HG03280 (cell line): ENCODE measurements around the gene MAD1L1.

ENCODE experiments used
- ATAC-seq: cut with Tn5 transposase; IDR thresholded peaks from one replicate; pipeline ENCODE4 v1.9.1; 2021; ENCODE audit warnings: mild to moderate bottlenecking, moderate library complexity; ENCODE audit not compliant: unreplicated experiment

Gene MAD1L1

DNA sequence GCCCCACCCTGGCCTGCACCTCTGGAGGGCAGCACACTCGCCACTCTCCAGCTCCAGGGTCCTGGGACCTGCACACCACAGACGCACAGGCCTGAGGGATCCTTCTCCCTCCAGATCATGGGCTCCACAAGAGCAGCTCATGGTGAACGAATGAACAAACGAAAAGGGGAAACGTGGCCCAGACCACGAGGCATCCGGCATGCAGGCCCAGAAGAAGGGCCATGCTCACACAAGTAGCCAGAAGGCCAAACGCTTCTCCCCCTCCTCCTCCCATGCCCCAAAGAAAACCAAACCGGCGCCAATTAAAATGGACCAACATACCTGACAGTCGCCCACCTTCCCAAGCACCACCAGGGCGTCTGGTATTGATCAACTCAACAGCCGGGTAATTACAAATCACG is 30.4 kb downstream of the MAD1L1 start:
- ATAC-seq: no peak

DNA sequence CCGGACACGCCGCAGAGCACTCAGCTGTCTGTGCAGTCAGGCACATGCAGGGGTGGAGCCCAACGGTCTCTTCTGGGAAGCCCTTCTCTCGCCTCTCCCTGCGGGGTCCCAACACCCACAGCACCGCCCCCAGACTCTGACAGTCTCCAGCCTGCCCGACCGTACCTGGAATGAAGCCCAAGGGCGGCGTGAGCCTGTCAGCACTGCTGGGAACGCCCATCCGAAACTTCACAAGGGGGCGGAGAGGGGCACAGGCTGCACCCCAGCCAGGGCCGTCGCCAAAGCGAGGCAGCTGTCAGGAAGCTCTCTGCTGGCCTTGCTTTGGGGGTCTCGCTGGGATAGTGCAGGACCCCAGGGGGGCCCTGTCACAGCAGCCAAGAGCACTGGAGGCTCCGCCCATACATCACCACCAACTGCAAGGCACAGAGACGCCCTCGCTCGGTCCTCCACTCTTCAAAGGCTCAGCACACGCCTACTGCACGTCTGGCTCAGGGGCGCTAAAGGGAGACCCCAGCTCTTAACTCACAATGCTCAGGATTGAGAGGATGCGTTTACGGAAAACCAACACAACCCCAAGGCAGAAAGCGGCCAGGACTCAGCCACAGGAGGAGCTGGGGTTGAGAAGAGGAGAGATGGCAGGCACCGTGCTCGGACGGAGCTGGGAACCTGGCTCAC is 30.9 kb downstream of the MAD1L1 start:
- ATAC-seq: no peak

GRCh38 chr7:2201128-2201527 is 31.6 kb downstream of the MAD1L1 start:
- ATAC-seq: no peak

- ATAC-seq: no peak
These were observed 32.2 kb downstream of the MAD1L1 start for GRCh38 chr7:2200584-2200980.

- ATAC-seq: no peak
These were observed 32.7 kb downstream of the MAD1L1 start for GRCh38 chr7:2199956-2200583.

- no peak for ATAC-seq
These were observed 33.2 kb downstream of the MAD1L1 start for GRCh38 chr7:2199528-2199927.

DNA sequence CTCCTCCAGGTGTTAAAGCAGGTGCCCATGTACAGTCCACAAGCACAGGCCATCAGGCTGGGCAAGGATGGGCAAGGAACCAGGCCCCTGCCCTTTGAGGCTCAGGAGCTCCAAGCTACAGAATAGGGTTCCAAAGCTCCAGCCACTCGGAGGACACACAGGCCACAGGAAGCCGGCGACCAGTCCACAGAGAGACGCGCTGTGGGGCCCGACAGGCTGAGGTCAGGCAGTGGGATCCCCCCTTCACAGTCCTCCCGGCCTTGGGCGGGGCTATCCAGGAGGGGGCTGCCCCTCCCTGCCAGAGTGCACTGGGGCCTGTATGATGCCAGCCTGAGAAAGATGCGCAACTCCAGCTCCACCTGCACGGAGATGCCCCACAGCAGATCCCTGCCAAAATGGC is 34.0 kb downstream of the MAD1L1 start:
- ATAC-seq: no peak

- no peak for ATAC-seq
These were observed 34.5 kb downstream of the MAD1L1 start for GRCh38 chr7:2198206-2198605.

DNA sequence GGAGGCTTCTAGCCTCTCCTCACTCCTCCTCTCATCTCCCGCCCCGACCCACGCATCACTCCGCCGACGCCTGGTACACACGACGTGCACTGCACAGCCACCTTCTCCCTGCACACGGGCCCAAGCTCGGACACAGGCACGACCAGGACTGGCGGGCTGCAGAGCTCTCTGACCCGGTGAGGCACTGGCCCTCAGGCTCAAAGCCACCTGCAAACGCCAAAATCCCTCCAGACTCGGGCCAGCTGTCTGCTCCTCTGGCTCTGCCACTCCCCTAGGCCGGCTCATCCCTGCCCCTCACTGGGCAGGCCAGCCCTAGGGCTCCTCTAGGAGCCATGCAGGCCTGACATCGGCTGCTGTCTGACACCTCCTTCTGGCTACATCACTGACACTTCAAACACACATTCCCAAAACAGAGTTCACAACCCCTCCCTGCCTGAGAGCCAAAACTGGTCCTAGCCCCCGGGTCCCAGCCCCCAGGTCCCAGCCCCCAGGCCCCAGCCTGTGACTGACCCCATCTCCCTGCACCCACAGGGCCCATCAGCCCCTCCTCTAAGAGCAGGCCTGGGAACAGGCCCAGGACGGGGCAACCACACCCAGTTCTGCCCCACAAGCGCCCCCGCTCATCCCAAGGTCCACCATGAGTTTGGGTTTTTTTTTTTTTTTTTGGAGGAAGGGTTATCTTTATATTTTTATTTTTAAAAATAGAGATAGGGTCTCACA is 35.1 kb downstream of the MAD1L1 start:
- no peak for ATAC-seq

- no peak for ATAC-seq
These were observed 36.1 kb downstream of the MAD1L1 start for GRCh38 chr7:2196381-2197378.

- no peak for ATAC-seq
These were observed 37.1 kb downstream of the MAD1L1 start for GRCh38 chr7:2195400-2196246.

- no peak for ATAC-seq
These were observed 39.0 kb downstream of the MAD1L1 start for GRCh38 chr7:2193575-2194305.

- ATAC-seq: no peak
These were observed 39.8 kb downstream of the MAD1L1 start for GRCh38 chr7:2192831-2193534.

DNA sequence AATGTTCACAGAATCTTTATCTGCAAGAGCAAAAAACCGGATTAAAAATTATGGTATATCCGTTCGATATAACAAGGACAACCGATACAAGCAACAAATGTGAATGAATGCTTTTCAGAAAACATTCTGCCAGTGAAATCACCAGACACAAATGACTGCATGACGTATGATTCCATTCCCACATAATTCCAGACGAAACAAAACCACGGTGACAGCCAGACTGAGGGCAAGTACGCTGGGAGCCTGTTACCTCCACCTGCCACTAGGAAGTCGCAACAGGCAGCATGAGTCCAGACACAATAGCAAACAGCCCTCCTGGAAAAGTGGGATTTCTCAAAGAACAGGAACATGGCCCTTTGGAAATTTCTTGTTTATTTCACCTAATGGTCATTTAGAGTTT is 41.7 kb downstream of the MAD1L1 start:
- no peak for ATAC-seq

- ATAC-seq: no peak
These were observed 42.2 kb downstream of the MAD1L1 start for GRCh38 chr7:2190531-2190930.

GRCh38 chr7:2186166-2186565 is 46.6 kb downstream of the MAD1L1 start:
- ATAC-seq: no peak

- ATAC-seq: no peak
These were observed 47.0 kb downstream of the MAD1L1 start for GRCh38 chr7:2185715-2186114.

- ATAC-seq: peak; percentile 81
These were observed 50.3 kb downstream of the MAD1L1 start for GRCh38 chr7:2182461-2182860.
